Activated CD4-positive, alpha-beta T cell treated with anti-CD3 and anti-CD28 coated beads, Interleukin-2, amount 50 U/mL, for 1 hour (primary cell): ENCODE data around the gene PTHLH.

Source experiments
- DNase-seq: peaks from one replicate; pipeline ENCODE4 v3.0.0-alpha.2; 2020

Gene PTHLH

DNA sequence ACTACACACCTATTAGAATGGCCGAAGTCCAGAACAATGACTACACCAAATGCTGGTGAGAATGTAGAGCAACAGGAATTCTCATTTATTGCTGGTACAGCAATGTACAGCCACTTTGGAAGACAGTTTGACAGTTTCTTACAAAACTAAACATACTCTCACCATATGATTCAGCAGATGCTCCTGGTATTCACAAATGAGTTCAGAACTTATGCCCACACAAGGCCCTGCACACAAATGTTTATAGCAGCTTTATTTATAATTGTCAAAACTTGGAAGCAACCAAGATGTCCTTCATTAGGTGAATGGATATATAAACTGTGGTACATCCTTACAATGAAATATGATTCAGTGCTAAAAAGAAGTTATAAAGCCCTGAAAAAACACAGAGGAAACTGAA is 38.3 kb downstream of the PTHLH start:
- no peak for DNase-seq

DNA sequence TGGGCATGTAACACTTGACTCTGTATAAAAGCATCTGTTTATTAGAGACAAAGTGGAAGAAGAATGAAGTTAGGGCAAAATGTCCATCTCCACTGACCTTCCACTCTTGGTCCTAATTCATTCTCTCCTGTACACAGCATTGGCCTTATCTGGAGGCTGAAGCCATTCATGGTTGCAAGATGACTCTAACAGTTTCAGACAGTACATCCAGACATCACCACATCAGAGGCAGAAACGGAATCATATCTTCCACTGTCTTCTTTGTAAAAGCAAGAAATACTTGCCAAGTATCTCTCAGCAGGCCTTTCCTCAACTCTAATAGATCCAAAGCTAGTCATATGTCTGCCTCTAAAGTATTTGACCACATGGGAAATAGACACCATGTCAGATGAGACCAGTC is 41.1 kb downstream of the PTHLH start:
- DNase-seq = no peak

DNA sequence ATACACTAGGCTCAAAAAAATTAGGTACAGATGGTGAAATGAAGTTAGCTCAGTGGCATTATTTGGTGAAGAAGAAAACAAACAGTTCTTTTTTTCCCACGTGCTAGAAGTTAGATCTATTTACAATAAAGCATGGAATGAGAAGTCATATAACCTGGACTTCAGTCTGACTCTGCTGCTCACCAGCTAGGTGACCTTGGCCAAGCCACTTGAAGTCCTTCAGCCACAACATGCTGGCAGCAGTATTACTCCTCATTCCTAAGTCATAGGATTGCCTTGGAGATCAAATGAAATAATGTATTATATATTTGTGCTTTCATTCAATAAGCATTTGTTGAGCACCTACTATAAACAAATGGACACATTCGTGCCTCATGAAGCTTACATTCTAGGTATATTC is 45.2 kb downstream of the PTHLH start:
- no peak for DNase-seq

DNA sequence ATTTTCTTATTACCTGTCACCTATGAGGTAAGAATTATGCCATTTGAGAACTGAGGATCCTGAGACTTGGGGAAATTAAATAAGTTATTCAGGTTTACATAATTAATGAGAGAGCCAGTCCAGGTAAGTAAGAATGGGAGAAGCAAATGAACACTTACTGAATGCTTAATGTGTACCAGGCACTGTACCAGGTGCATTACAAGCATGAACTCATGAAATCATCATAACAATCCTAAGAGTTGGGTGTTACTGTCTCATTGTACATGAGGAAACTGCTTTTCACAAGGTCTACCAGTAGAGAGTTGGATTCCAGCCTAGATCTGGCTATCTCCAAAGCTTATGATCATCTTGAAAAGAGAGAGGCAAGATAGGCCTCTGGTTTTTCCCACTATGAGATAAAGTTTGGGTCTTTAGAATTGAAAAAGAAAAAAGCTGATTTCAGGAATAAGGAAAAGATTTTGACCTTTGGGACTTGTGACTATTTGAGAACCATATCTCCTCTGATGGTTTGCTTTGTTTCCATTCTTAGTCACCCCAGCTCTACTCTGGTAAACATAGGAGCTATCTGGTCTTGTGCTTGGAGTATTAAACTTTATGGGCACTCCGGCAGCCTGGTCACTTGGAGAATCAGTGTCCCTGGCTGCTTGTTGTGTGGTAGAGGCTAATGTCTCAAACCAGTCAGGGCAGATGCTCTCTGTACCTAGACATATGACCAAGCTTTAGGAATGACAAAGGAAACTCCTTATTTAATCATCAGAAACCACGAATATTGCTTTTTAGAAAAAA is 48.0 kb downstream of the PTHLH start:
- DNase-seq = no peak

DNA sequence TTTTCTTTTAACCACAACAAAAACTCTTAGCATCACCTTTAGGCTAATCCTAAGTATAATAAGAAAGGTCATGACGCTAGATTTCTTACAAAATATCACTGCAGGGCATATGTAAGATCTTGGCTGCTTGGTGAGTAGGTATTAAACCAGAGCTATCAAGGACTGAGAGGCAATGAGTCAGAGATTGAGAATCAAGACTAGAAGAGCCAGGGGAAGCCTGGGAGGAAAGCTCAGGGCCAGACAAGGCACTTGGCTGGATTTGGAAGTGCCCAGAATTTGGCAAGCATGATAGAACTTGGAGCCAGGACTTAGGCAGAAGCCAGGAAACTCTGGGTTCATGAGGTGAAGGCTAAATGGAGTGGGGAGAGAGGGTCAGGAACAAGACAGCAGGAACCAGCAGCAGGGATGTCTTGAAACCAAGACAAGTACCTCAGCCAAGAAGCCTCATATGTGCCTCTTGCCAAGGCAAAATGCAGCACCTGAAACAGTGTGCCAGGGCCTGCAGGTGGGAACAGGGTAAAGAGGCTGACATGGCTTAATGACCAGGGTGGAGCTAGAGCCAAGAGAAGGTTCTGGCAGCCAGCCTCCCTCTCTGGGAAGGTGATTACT is 49.9 kb downstream of the PTHLH start:
- no peak for DNase-seq

DNA sequence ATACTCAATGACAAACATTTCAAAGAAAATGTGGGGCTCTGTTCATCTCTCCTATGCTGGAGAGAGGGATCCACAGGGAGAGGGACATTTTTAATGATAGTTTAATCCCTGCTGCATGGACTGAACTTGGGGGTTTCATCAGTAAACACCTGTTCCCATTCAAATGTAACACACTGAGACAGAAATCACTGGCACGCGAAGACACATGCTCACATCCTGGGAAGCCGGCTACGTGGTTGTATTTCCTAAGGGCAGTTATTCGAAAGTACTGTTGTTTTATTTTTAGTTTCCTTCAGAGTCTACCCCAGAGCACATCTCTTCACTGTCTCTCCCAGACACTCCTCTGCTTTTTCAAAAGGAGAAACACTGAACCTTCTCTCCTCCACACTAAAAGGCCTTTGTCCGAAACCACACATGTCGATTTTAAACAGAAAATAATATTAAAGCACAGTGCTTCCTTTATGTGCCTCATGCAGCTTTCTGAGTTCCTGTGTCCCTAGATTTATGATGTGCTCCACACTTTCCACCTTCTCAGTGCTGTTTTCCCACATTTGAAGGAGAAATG is 52.8 kb downstream of the PTHLH start:
- no peak for DNase-seq

DNA sequence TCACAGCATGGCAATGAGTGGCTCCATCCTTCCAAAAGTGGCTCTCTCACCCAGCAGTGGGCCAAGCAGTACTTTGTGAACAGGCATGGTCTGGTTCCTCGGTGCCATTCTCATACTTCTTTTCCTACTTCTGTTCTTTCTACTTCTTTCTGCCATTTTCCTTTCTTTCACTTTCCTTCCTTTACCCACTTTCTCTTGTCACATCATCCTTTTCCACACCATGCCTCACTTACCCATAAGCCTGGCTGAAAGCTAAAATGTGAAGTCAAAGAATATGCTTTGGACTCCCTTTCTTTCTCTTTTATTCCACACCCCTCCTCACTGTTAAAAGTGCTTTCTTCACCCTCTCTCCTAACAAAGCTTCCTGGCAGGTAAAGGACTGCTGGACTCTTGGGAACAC is 57.0 kb downstream of the PTHLH start:
- no peak for DNase-seq

DNA sequence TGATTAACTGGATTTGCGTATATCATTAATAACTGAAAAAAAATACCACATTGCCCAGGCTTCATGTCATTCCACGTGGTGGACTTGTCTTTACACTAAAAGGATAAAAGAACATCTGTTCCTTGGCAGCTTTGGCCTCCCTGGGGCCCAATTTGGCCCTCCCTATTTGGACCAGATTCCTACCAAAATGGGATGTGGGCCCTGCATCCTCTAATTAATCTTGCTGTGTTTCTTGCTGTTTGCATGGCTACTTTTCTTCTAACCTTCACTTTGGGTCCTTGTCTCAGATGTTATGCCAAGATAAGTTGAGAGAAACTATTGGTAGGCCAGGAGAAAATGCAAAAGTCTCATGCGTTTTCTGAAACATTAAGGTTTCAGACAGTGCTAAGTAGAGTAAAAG is 57.5 kb downstream of the PTHLH start:
- DNase-seq = no peak

DNA sequence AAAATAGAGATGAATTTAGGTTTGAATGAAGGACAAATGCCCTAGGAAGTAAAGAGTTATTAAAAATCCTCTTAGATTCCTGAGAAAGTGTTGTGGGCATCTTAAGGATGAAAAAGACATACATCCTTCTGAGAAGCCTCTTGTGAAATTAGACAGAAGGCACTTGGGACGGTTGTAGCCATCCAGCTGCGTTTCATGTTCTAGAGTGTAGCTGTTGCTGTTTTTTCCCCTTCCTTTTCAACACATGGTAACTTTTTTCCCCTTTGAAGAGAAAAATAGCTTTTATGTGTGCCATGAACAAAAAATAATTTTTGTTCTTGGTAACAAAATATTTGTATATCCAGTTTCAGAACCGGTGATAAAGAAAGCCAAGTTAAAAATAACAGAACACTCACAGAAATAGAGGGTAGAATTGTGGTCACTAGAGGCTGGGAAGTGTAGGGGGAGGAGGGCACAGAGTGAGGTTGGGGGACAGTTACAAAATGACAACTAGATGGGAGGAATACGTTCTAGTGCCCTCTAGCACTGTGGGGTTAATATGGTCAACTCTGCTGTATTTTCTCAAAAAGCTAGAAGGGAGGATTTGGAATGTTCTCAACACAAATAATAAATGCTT is 58.4 kb downstream of the PTHLH start:
- DNase-seq = no peak

DNA sequence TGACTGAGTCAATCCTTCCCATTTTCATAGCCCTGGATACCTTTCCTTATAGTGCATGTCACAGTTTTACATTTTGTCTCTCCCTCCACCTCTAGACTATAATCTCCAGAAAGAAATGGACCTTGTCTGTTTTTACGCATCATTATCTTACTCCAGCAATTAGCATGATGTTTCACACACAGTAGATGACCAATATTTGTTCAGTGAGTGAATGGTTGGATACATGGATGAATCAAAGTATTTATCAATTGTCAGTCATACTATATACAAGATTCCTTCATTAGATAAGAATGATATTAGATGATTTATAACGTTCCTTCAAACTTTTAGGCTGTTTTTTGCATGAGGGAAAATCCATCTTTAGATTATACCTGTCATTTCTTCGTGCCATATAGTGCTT is 61.1 kb downstream of the PTHLH start:
- DNase-seq = no peak
